HepG2 (cell line): ENCODE data around the gene RPS6KB1. TPM values are rescaled to one million over a fixed set of nuclear protein-coding genes. Genes with fewer than 3 reads are reported as not detected.
A peak's percentile ranks its signal among the peaks of the same experiment; 100 is the strongest.

Experiments
- AGO2 ChIP-seq: fragments of 200-400 bp; formaldehyde crosslinking; optimal IDR thresholded peaks from 2 replicates; pipeline ENCODE3; 2017; ENCODE audit warnings: mild to moderate bottlenecking, low read depth, low read length, moderate library complexity
- AHR ChIP-seq: IDR thresholded peaks from 2 replicates; pipeline ENCODE4 v1.6.1; 2018; ENCODE audit warnings: missing genetic modification reagents, missing compliant biosample characterization
- ATM ChIP-seq: fragments of 450-650 bp; IDR thresholded peaks from 2 replicates; pipeline ENCODE4 v1.7.1; 2017; ENCODE audit warnings: mild to moderate bottlenecking, borderline replicate concordance
- BHLHE40 ChIP-seq: IDR thresholded peaks from 2 replicates; pipeline ENCODE4 v1.6.1; 2011; ENCODE audit warnings: low read length, improper control_type of control experiment
- DR1 ChIP-seq: sonication (generic); formaldehyde crosslinking; IDR thresholded peaks from 2 replicates; pipeline ENCODE4 v1.8.0; 2021; ENCODE audit warnings: mild to moderate bottlenecking, missing genetic modification reagents, inconsistent platforms
- FOSL2 ChIP-seq: sonication (generic); formaldehyde crosslinking; IDR thresholded peaks from 2 replicates; pipeline ENCODE4 v1.4.0; 2020; ENCODE audit warnings: missing genetic modification reagents
- GATAD2A ChIP-seq: IDR thresholded peaks from 2 replicates; pipeline ENCODE4 v1.6.1; 2016
- HMG20B ChIP-seq: conservative IDR thresholded peaks from 2 replicates; pipeline ENCODE4 v1.6.1; 2016; ENCODE audit warnings: missing genetic modification reagents, missing compliant biosample characterization
- JDP2 ChIP-seq: sonication (generic); formaldehyde crosslinking; IDR thresholded peaks from 2 replicates; pipeline ENCODE4 v1.8.1; 2022; ENCODE audit warnings: missing genetic modification reagents, borderline replicate concordance
- KAT8 ChIP-seq: IDR thresholded peaks from 2 replicates; pipeline ENCODE4 v1.6.1; 2016; ENCODE audit warnings: missing genetic modification reagents, missing compliant biosample characterization
- KDM2A ChIP-seq: sonication (generic); formaldehyde crosslinking; IDR thresholded peaks from 2 replicates; pipeline ENCODE4 v1.4.0; 2020; ENCODE audit warnings: low read depth, missing genetic modification reagents, borderline replicate concordance
- MXI1 ChIP-seq: IDR thresholded peaks from 3 replicates; pipeline ENCODE4 v1.6.1; 2012; ENCODE audit warnings: low read depth, low read length, inconsistent platforms, borderline replicate concordance
- NCOA1 ChIP-seq: sonication (generic); formaldehyde crosslinking; IDR thresholded peaks from 2 replicates; pipeline ENCODE4 v1.9.0; 2021; ENCODE audit warnings: missing genetic modification reagents
- NCOR1 ChIP-seq: fragments of 200-600 bp; sonication (generic); IDR thresholded peaks from 2 replicates; pipeline ENCODE4 v1.7.0; 2017; ENCODE audit warnings: antibody characterized with exemption, low read length, borderline replicate concordance
- NONO ChIP-seq, 2 experiments: fragments of 450-650 bp in 1 of 2; sonication (generic) in 1 of 2; formaldehyde crosslinking in 1 of 2; IDR thresholded peaks in 1 of 2; conservative IDR thresholded peaks in 1 of 2; 2 replicates each; pipeline versions ENCODE4 v1.6.1 to v1.8.0; 2017 to 2022; ENCODE audit warnings: mild to moderate bottlenecking in 1 of 2, missing genetic modification reagents in 1 of 2, moderate library complexity in 1 of 2
- ONECUT2 ChIP-seq: sonication (generic); formaldehyde crosslinking; IDR thresholded peaks from 2 replicates; pipeline ENCODE4 v1.4.0; 2020; ENCODE audit warnings: missing genetic modification reagents
- PHF21A ChIP-seq: sonication (generic); formaldehyde crosslinking; IDR thresholded peaks from 2 replicates; pipeline ENCODE4 v1.5.0; 2020; ENCODE audit warnings: mild to moderate bottlenecking, missing genetic modification reagents
- RBM22 ChIP-seq: fragments of 200-400 bp; formaldehyde crosslinking; optimal IDR thresholded peaks from 2 replicates; pipeline ENCODE3; 2017; ENCODE audit warnings: mild to moderate bottlenecking, low read length, moderate library complexity
- RFXAP ChIP-seq: sonication (generic); formaldehyde crosslinking; IDR thresholded peaks from 2 replicates; pipeline ENCODE4 v1.4.0; 2020; ENCODE audit warnings: missing genetic modification reagents, borderline replicate concordance
- SCMH1 ChIP-seq: sonication (generic); formaldehyde crosslinking; IDR thresholded peaks from 2 replicates; pipeline ENCODE4 v1.9.0; 2021; ENCODE audit warnings: missing genetic modification reagents, mild to moderate bottlenecking, borderline replicate concordance
- SMAD3 ChIP-seq: sonication (generic); formaldehyde crosslinking; IDR thresholded peaks from 2 replicates; pipeline ENCODE4 v1.4.0; 2020; ENCODE audit warnings: missing genetic modification reagents
- SNAPC2 ChIP-seq: sonication (generic); formaldehyde crosslinking; IDR thresholded peaks from 2 replicates; pipeline ENCODE4 v1.8.1; 2022; ENCODE audit warnings: mild to moderate bottlenecking, missing genetic modification reagents
- SP2 ChIP-seq: sonication (generic); formaldehyde crosslinking; IDR thresholded peaks from 2 replicates; pipeline ENCODE4 v1.5.1; 2020; ENCODE audit warnings: mild to moderate bottlenecking, missing genetic modification reagents
- XBP1 ChIP-seq: sonication (generic); formaldehyde crosslinking; IDR thresholded peaks from 2 replicates; pipeline ENCODE4 v1.5.0; 2020; ENCODE audit warnings: missing genetic modification reagents
- ZBTB42 ChIP-seq: sonication (generic); formaldehyde crosslinking; IDR thresholded peaks from 2 replicates; pipeline ENCODE4 v1.5.0; 2020; ENCODE audit warnings: mild to moderate bottlenecking, missing genetic modification reagents
- ZNF3 ChIP-seq: IDR thresholded peaks from 2 replicates; pipeline ENCODE4 v1.7.0; 2017; ENCODE audit warnings: inconsistent platforms
- ZNF607 ChIP-seq: sonication (generic); formaldehyde crosslinking; IDR thresholded peaks from 2 replicates; pipeline ENCODE4 v1.5.1; 2020; ENCODE audit warnings: missing genetic modification reagents, mild to moderate bottlenecking, borderline replicate concordance
- ZNF749 ChIP-seq: sonication (generic); formaldehyde crosslinking; IDR thresholded peaks from 2 replicates; pipeline ENCODE4 v1.8.0; 2022; ENCODE audit warnings: mild to moderate bottlenecking, missing genetic modification reagents, moderate library complexity, borderline replicate concordance
- ZNF75D ChIP-seq: sonication (generic); formaldehyde crosslinking; IDR thresholded peaks from 2 replicates; pipeline ENCODE4 v1.8.1; 2023; ENCODE audit warnings: missing genetic modification reagents, mild to moderate bottlenecking, borderline replicate concordance
- polyA plus RNA-seq, 8 experiments: library from polyadenylated mRNA; depleted of rRNA in 3 of 8; stranded (reverse) in 7 of 8; unstranded in 1 of 8; fragments of >200 nt; fragmentation: Illumina TruSeq in 4 of 8; extraction: Trizol in 4 of 8; gene quantifications; 2 replicates each; pipeline versions ENCODE4 v1.2.1 to v1.2.3, GENCODE V29; 2011 to 2016; ENCODE audit warnings: low read depth in 4 of 8, missing spikeins in 1 of 8, mixed read lengths in 1 of 8; ENCODE audit not compliant: insufficient read depth in 1 of 8
- total RNA-seq, 5 experiments: library from RNA; depleted of rRNA; stranded (reverse); fragments of >200 nt; fragmentation: Illumina TruSeq; extraction: Trizol; gene quantifications; 2 replicates each; pipeline ENCODE4 v1.2.3, GENCODE V29; 2016; ENCODE audit warnings: low read depth in 1 of 5
- TF ChIP-seq, protein P1 (sequence below): sonication (generic); formaldehyde crosslinking; IDR thresholded peaks from 2 replicates; pipeline ENCODE4 v1.8.1; 2023; ENCODE audit warnings: missing genetic modification reagents, mild to moderate bottlenecking, borderline replicate concordance
- TF ChIP-seq, protein P2 (sequence below): sonication (generic); formaldehyde crosslinking; IDR thresholded peaks from 2 replicates; pipeline ENCODE4 v1.4.0; 2020; ENCODE audit warnings: missing genetic modification reagents, low read depth, mild to moderate bottlenecking, borderline replicate concordance
- TF ChIP-seq, protein P3 (sequence below): sonication (generic); formaldehyde crosslinking; IDR thresholded peaks from 2 replicates; pipeline ENCODE4 v1.4.0; 2020; ENCODE audit warnings: missing genetic modification reagents

The RPS6KB1 gene
- total and polyA plus RNA-seq, 2 of the 13 experiments (the other 11 are each of a cell fraction or from before 2014, with no cell fraction given), result 16.5 to 42.2 TPM

DNA sequence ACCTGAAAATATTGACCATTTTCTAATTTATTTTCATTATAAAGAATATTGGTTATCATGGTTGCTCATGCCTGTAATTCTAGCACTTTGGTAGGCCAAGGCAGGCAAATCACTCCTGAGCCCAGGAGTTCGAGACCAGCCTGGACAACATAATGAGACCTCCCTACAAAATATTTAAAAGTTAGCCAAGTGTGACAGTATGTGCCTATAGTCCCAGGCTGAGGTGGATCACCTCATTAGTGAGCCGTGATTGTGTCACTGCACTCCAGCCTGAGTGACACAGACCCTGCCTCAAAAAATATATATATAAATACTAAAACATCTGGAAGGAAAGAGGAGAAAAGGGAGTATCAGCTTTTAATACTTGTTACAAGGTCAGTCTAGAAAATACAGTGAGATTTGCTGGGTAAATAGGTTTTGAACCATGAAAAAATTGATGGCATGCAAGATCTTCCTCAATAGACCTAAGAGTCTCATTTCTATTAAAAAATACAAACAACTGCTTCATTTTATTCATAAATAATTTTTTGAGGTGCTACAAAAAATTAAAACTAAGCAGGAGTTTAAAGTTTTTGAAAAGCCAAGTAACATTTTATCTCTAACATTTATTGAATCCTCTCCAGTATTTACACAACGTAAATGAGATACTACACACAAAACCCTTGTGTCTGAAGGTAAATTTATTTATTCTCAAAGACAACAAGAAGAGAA lies 47.9 kb upstream of the RPS6KB1 start (continued):
- no peak for TF ChIP-seq ZNF3
- no peak for TF ChIP-seq ONECUT2 (CRISPR knock-in tag)
- TF ChIP-seq PHF21A (CRISPR knock-in tag), result no peak
- TF ChIP-seq KAT8 (CRISPR knock-in tag), result no peak
- TF ChIP-seq, protein P1, sequence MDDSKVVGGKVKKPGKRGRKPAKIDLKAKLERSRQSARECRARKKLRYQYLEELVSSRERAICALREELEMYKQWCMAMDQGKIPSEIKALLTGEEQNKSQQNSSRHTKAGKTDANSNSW (CRISPR knock-in tag), result no peak
- TF ChIP-seq NCOR1, result no peak
- TF ChIP-seq AHR, result no peak
- TF ChIP-seq ZNF607 (CRISPR knock-in tag), result no peak
- TF ChIP-seq, protein P2, sequence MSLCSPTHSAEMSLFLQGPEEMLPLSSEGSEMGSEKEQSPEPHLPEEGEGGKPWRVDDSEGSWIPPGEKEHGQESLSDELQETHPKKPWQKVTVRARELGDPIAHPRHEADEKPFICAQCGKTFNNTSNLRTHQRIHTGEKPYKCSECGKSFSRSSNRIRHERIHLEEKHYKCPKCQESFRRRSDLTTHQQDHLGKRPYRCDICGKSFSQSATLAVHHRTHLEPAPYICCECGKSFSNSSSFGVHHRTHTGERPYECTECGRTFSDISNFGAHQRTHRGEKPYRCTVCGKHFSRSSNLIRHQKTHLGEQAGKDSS (CRISPR knock-in tag), result no peak
- TF ChIP-seq ZNF75D, result no peak
- TF ChIP-seq, protein P3, sequence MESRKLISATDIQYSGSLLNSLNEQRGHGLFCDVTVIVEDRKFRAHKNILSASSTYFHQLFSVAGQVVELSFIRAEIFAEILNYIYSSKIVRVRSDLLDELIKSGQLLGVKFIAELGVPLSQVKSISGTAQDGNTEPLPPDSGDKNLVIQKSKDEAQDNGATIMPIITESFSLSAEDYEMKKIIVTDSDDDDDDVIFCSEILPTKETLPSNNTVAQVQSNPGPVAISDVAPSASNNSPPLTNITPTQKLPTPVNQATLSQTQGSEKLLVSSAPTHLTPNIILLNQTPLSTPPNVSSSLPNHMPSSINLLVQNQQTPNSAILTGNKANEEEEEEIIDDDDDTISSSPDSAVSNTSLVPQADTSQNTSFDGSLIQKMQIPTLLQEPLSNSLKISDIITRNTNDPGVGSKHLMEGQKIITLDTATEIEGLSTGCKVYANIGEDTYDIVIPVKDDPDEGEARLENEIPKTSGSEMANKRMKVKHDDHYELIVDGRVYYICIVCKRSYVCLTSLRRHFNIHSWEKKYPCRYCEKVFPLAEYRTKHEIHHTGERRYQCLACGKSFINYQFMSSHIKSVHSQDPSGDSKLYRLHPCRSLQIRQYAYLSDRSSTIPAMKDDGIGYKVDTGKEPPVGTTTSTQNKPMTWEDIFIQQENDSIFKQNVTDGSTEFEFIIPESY, result no peak
- no peak for TF ChIP-seq JDP2 (CRISPR knock-in tag)
- no peak for TF ChIP-seq ATM
- TF ChIP-seq KDM2A (CRISPR knock-in tag), result no peak
- no peak for TF ChIP-seq ZBTB42 (CRISPR knock-in tag)
- no peak for TF ChIP-seq MXI1
- TF ChIP-seq GATAD2A (CRISPR knock-in tag), result no peak
- TF ChIP-seq RBM22, result peak; percentile 81
- TF ChIP-seq BHLHE40, result no peak
- no peak for TF ChIP-seq SMAD3 (CRISPR knock-in tag)
- no peak for TF ChIP-seq NONO (IDR thresholded peaks at IDR 0.05)
- no peak for TF ChIP-seq NONO (CRISPR knock-in tag; conservative IDR thresholded peaks at IDR 0.05)
- no peak for TF ChIP-seq SP2 (CRISPR knock-in tag)
- no peak for TF ChIP-seq HMG20B (CRISPR knock-in tag)
- no peak for TF ChIP-seq DR1 (CRISPR knock-in tag)
- no peak for TF ChIP-seq NCOA1 (CRISPR knock-in tag)
- TF ChIP-seq XBP1, result no peak
- no peak for TF ChIP-seq ZNF749 (CRISPR knock-in tag)
- TF ChIP-seq FOSL2 (CRISPR knock-in tag), result peak; percentile 45
- TF ChIP-seq SCMH1 (CRISPR knock-in tag), result no peak
- no peak for TF ChIP-seq SNAPC2
- TF ChIP-seq RFXAP (CRISPR knock-in tag), result no peak
- TF ChIP-seq AGO2, result peak; percentile 40
